Naive thymus-derived CD4-positive, alpha-beta T cell (primary cell): ENCODE measurements around the gene WSB1. TPM values are rescaled to one million over a fixed set of nuclear protein-coding genes. Genes with fewer than 3 reads are reported as not detected.

Experiments
- ATAC-seq: fragments of 150-1000 bp; cut with Tn5 transposase; 2 replicates; pipeline ENCODE4 v1.10.0; 2021; ENCODE audit warnings: mild to moderate bottlenecking, moderate library complexity
- CTCF ChIA-PET: fragments of 350-600 bp; sonication (Branson Sonifier 250); formaldehyde crosslinking; loops from one replicate; lab custom pipeline; 2021; ENCODE audit warnings: antibody characterized with exemption; lab: Charles Lee
- POLR2A ChIA-PET: fragments of 350-600 bp; sonication (Branson Sonifier 250); formaldehyde crosslinking; loops from one replicate; lab custom pipeline; 2021; ENCODE audit warnings: antibody characterized with exemption, inconsistent platforms; lab: Charles Lee
- DNase-seq, 9 donors: peaks; one replicate each; pipeline versions ENCODE4 v3.0.0 to v3.0.0-alpha.2; 2020 to 2022; ENCODE audit warnings: mixed read lengths in 1 of 9
- H3K27ac ChIP-seq: one replicate; pipeline ENCODE4 v1.7.0; 2013; ENCODE audit warnings: mild to moderate bottlenecking, low read depth, low read length, moderate library complexity
- H3K27me3 ChIP-seq, 2 donors: one replicate each; pipeline ENCODE4 v1.7.0; 2013; ENCODE audit warnings: low read length in 2 of 2, mild to moderate bottlenecking in 2 of 2, moderate library complexity in 2 of 2; ENCODE audit not compliant: control insufficient read depth in 2 of 2, insufficient read depth in 2 of 2
- H3K36me3 ChIP-seq, 3 experiments: 1 replicate in 2 of 3; 2 replicates in 1 of 3; pipeline ENCODE4 v1.7.0; 2013; ENCODE audit warnings: low read length in 3 of 3, mild to moderate bottlenecking in 3 of 3, moderate library complexity in 1 of 3; ENCODE audit not compliant: insufficient read depth in 3 of 3, control insufficient read depth in 2 of 3
- H3K4me1 ChIP-seq, 2 donors: one replicate each; pipeline ENCODE4 v1.7.0; 2013; ENCODE audit warnings: low read length in 2 of 2, mild to moderate bottlenecking in 2 of 2, moderate library complexity in 1 of 2; ENCODE audit not compliant: control insufficient read depth in 2 of 2, insufficient read depth in 2 of 2
- H3K4me3 ChIP-seq: 2 replicates; pipeline ENCODE4 v1.7.0; 2013; ENCODE audit warnings: mild to moderate bottlenecking, low read length
- H3K9me3 ChIP-seq, 3 experiments: 1 replicate in 2 of 3; 2 replicates in 1 of 3; pipeline ENCODE4 v1.7.0; 2013; ENCODE audit warnings: low read length in 3 of 3; ENCODE audit not compliant: control insufficient read depth in 2 of 3
- H3K27ac Mint-ChIP-seq, 9 donors: one replicate each; pipeline ENCODE4 v1.8.0; 2020 to 2022; ENCODE audit warnings: mixed read lengths in 9 of 9, mild to moderate bottlenecking in 8 of 9, moderate library complexity in 5 of 9, inconsistent platforms in 2 of 9
- H3K27me3 Mint-ChIP-seq, 5 donors: one replicate each; pipeline ENCODE4 v1.8.0; 2021 to 2022; ENCODE audit warnings: mixed read lengths in 5 of 5, mild to moderate bottlenecking in 1 of 5
- H3K36me3 Mint-ChIP-seq, 5 donors: one replicate each; pipeline ENCODE4 v1.8.0; 2020 to 2022; ENCODE audit warnings: mixed read lengths in 5 of 5, mild to moderate bottlenecking in 3 of 5, inconsistent platforms in 1 of 5
- H3K4me1 Mint-ChIP-seq, 7 donors: one replicate each; pipeline ENCODE4 v1.8.0; 2020 to 2022; ENCODE audit warnings: mixed read lengths in 7 of 7, mild to moderate bottlenecking in 3 of 7, inconsistent platforms in 1 of 7
- H3K4me3 Mint-ChIP-seq, 10 donors: one replicate each; pipeline ENCODE4 v1.8.0; 2020 to 2022; ENCODE audit warnings: mild to moderate bottlenecking in 10 of 10, mixed read lengths in 10 of 10, moderate library complexity in 6 of 10, inconsistent platforms in 2 of 10
- H3K9me3 Mint-ChIP-seq, 11 donors: one replicate each; pipeline ENCODE4 v1.8.0; 2020 to 2022; ENCODE audit warnings: mixed read lengths in 11 of 11, mild to moderate bottlenecking in 4 of 11, inconsistent platforms in 1 of 11, moderate library complexity in 1 of 11
- intact Hi-C, 2 donors: fragments of 100-400 bp; cut with micrococcal nuclease; formaldehyde crosslinking; loops; one replicate each; pipeline ENCODE4 v1.15.1; 2023
- polyA plus RNA-seq, 2 donors: library from polyadenylated mRNA; unstranded; fragments of 300-500 nt; fragmentation: Illumina TruSeq; gene quantifications; one replicate each; pipeline ENCODE4 v1.2.3, GENCODE V29; 2021
- total RNA-seq, 6 experiments: library from RNA in 5 of 6; stranded (reverse) in 5 of 6; gene quantifications; 1 replicate in 5 of 6; 2 replicates in 1 of 6; pipeline ENCODE4 v1.2.3 and lab custom pipeline; 2021 to 2026

WSB1 gene
- total and polyA plus RNA-seq, 7 experiments from 2014 or later = 110 to 204 (median 140) TPM

- H3K4me3 ChIP-seq = no peak overlapping the region
- ATAC-seq = no peak
- CTCF ChIA-PET = interaction anchor here (0.8 to 1.9 kb wide), 2 partner anchors 111 to 250 kb away, joined by 3 to 5 read pairs; no protein-coding TSS in a partner anchor
- Mint-ChIP-seq H3K4me1 (peaks cover 12 to 37% (median 28%) of the 10 kb centered on the region in 7 donors), H3K9me3 (no peaks in the 10 kb centered on the region), H3K27ac (no peak overlapping the region), H3K27me3 (no peaks in the 10 kb centered on the region), H3K4me3 (peak overlapping the region in 3 of 10 donors; percentile 11 to 35 (median 26)), H3K36me3 (peaks cover 0 to 1% (median 0%) of the 10 kb centered on the region in 5 donors)
- intact Hi-C loops = loop anchor here (1.0 to 5.0 kb wide), 7 partner anchors 17 to 303 kb away; partner anchors contain the start of genes KSR1 (in 1 of the 2) and WSB1 (in 1 of the 2)
- no peak for DNase-seq
- no peak overlapping the region for H3K27ac ChIP-seq
- no peaks in the 10 kb centered on the region for H3K27me3 ChIP-seq
- POLR2A ChIA-PET = interaction anchor here (0.8 to 1.0 kb wide), 2 partner anchors 56 to 250 kb away, joined by 4 read pairs; partner anchors contain the start of gene WSB1
- no peaks in the 10 kb centered on the region for H3K9me3 ChIP-seq
- H3K36me3 ChIP-seq = no peaks in the 10 kb centered on the region
- peaks cover 7 to 14% of the 10 kb centered on the region in 2 donors for H3K4me1 ChIP-seq
Observed at GRCh38 chr17:27349540-27350021, 55.7 kb downstream of the WSB1 start.

- Mint-ChIP-seq H3K4me1 (peaks cover 12 to 37% (median 30%) of the 10 kb centered on the region in 7 donors), H3K9me3 (no peaks in the 10 kb centered on the region), H3K27me3 (no peaks in the 10 kb centered on the region), H3K27ac (peak overlapping the region in 3 of 9 donors; percentile 14 to 80 (median 60)), H3K4me3 (peak overlapping the region in 1 of 10 donors; percentile 22), H3K36me3 (peaks cover 0 to 1% (median 0%) of the 10 kb centered on the region in 5 donors)
- DNase-seq (no peak), ATAC-seq (no peak)
- no peaks in the 10 kb centered on the region for H3K36me3 ChIP-seq
- POLR2A ChIA-PET = interaction anchor here (0.5 to 3.6 kb wide), 2 partner anchors 57 to 374 kb away, joined by 3 to 23 read pairs; partner anchors contain the start of gene WSB1
- H3K27ac ChIP-seq = no peak overlapping the region
- H3K9me3 ChIP-seq = no peaks in the 10 kb centered on the region
- H3K4me3 ChIP-seq = no peak overlapping the region
- H3K27me3 ChIP-seq = no peaks in the 10 kb centered on the region
- CTCF ChIA-PET = no interaction called here
- intact Hi-C loops = loop anchor here in 1 of 2 donors (2.0 to 5.0 kb wide), 2 partner anchors 33 to 121 kb away; no protein-coding TSS in a partner anchor
- peaks cover 7 to 14% of the 10 kb centered on the region in 2 donors for H3K4me1 ChIP-seq
Observed at GRCh38 chr17:27351759-27352158, 57.8 kb downstream of the WSB1 start.

GRCh38 chr17:27352448-27353032 is 58.6 kb downstream of the WSB1 start:
- Histone ChIP-seq H3K36me3 (no peaks in the 10 kb centered on the region), H3K27ac (peak overlapping the region; percentile 83), H3K9me3 (no peaks in the 10 kb centered on the region), H3K4me3 (no peak overlapping the region), H3K27me3 (no peaks in the 10 kb centered on the region), H3K4me1 (peaks cover 7 to 14% of the 10 kb centered on the region in 2 donors)
- CTCF ChIA-PET = interaction anchor here (3.1 kb wide), 1 partner anchor 248 kb away, joined by 18 read pairs; no protein-coding TSS in a partner anchor
- peaks cover 12 to 36% (median 30%) of the 10 kb centered on the region in 7 donors for H3K4me1 Mint-ChIP-seq
- intact Hi-C loops = loop anchor here (1.0 to 5.0 kb wide), 8 partner anchors 20 to 299 kb away; partner anchors contain the start of genes KSR1 (in 1 of the 2) and WSB1 (in 1 of the 2)
- POLR2A ChIA-PET = interaction anchor here (1.0 to 3.6 kb wide), 2 partner anchors 58 to 247 kb away, joined by 3 to 23 read pairs; partner anchors contain the start of gene WSB1
- ATAC-seq (no peak), DNase-seq (no peak)
- H3K9me3 Mint-ChIP-seq = no peaks in the 10 kb centered on the region
- peak overlapping the region in 9 of 10 donors; percentile 30 to 93 (median 66) for H3K4me3 Mint-ChIP-seq
- H3K36me3 Mint-ChIP-seq = peaks cover 0 to 1% (median 0%) of the 10 kb centered on the region in 5 donors
- H3K27me3 Mint-ChIP-seq = no peaks in the 10 kb centered on the region
- H3K27ac Mint-ChIP-seq = peak overlapping the region; percentile 46 to 94 (median 76)

- peaks cover 0 to 1% (median 0%) of the 10 kb centered on the region in 5 donors for H3K36me3 Mint-ChIP-seq
Observed at GRCh38 chr17:27353033-27353460, 59.1 kb downstream of the WSB1 start.

GRCh38 chr17:27353461-27354050 is 59.6 kb downstream of the WSB1 start:
- H3K9me3 Mint-ChIP-seq = no peaks in the 10 kb centered on the region
- H3K4me3 ChIP-seq = peak overlapping the region; percentile 85
- H3K36me3 ChIP-seq = no peaks in the 10 kb centered on the region
- intact Hi-C loops = loop anchor here (1.0 to 5.0 kb wide), 9 partner anchors 21 to 298 kb away; partner anchors contain the start of genes WSB1 (in 2 of the 2) and KSR1 (in 1 of the 2)
- H3K9me3 ChIP-seq = no peaks in the 10 kb centered on the region
- no peaks in the 10 kb centered on the region for H3K27me3 Mint-ChIP-seq
- H3K27me3 ChIP-seq = no peaks in the 10 kb centered on the region
- H3K36me3 Mint-ChIP-seq = peaks cover 0 to 1% (median 0%) of the 10 kb centered on the region in 5 donors
- peak overlapping the region; percentile 30 to 93 (median 78) for H3K4me3 Mint-ChIP-seq
- DNase-seq (peak; percentile 68 to 95 (median 77)), ATAC-seq (peak; percentile 96)
- peaks cover 12 to 31% (median 21%) of the 10 kb centered on the region in 7 donors for H3K4me1 Mint-ChIP-seq
- CTCF ChIA-PET = interaction anchor here (0.6 to 3.1 kb wide), 5 partner anchors 9 to 541 kb away, joined by 3 to 18 read pairs (median 3); no protein-coding TSS in a partner anchor
- H3K4me1 ChIP-seq = peaks cover 3 to 12% of the 10 kb centered on the region in 2 donors
- POLR2A ChIA-PET = interaction anchor here (3.6 kb wide), 1 partner anchor 59 kb away, joined by 23 read pairs; the partner anchor contains the start of gene WSB1
- peak overlapping the region; percentile 83 for H3K27ac ChIP-seq
- peak overlapping the region; percentile 46 to 94 (median 79) for H3K27ac Mint-ChIP-seq

More at GRCh38 chr17:27353033-27353460, 59.1 kb downstream of the WSB1 start:
- peak overlapping the region; percentile 46 to 94 (median 76) for H3K27ac Mint-ChIP-seq
- intact Hi-C loops = loop anchor here (1.0 to 5.0 kb wide), 8 partner anchors 21 to 298 kb away; partner anchors contain the start of genes KSR1 (in 1 of the 2) and WSB1 (in 1 of the 2)
- H3K27me3 Mint-ChIP-seq = no peaks in the 10 kb centered on the region
- no peaks in the 10 kb centered on the region for H3K27me3 ChIP-seq
- H3K9me3 ChIP-seq = no peaks in the 10 kb centered on the region
- POLR2A ChIA-PET = interaction anchor here (1.0 to 3.6 kb wide), 2 partner anchors 59 to 247 kb away, joined by 3 to 23 read pairs; partner anchors contain the start of gene WSB1
- peaks cover 7 to 14% of the 10 kb centered on the region in 2 donors for H3K4me1 ChIP-seq
- DNase-seq (peak in 1 of 9 donors; percentile 8), ATAC-seq (no peak)
- H3K27ac ChIP-seq = peak overlapping the region; percentile 83
- no peaks in the 10 kb centered on the region for H3K36me3 ChIP-seq
- H3K9me3 Mint-ChIP-seq = no peaks in the 10 kb centered on the region
- peak overlapping the region; percentile 85 for H3K4me3 ChIP-seq
- peak overlapping the region; percentile 30 to 93 (median 71) for H3K4me3 Mint-ChIP-seq
- CTCF ChIA-PET = interaction anchor here (3.1 kb wide), 1 partner anchor 247 kb away, joined by 18 read pairs; no protein-coding TSS in a partner anchor
- H3K4me1 Mint-ChIP-seq = peaks cover 12 to 36% (median 27%) of the 10 kb centered on the region in 7 donors
